Esophagus (tissue), 2 donors: ENCODE measurements around the gene TMEM44. TPM values are rescaled to one million over a fixed set of nuclear protein-coding genes. Genes with fewer than 3 reads are reported as not detected.
"Not testable (repeated sequence)": the region's sequence is repeated elsewhere in the genome, so short reads cannot be mapped to it uniquely, and the experiment has no call there.

ENCODE experiments used
- H3K27ac ChIP-seq, 2 donors: one replicate each; pipeline ENCODE4 v1.5.1; 2013; ENCODE audit warnings: low read depth in 2 of 2, mild to moderate bottlenecking in 2 of 2, inconsistent platforms in 1 of 2, low read length in 1 of 2, moderate library complexity in 1 of 2
- H3K27me3 ChIP-seq, 2 donors: one replicate each; pipeline ENCODE4 v1.6.1; 2013; ENCODE audit warnings: low read length in 2 of 2, control low read depth in 1 of 2, mild to moderate bottlenecking in 1 of 2; ENCODE audit not compliant: insufficient read depth in 2 of 2, control insufficient read depth in 1 of 2
- H3K36me3 ChIP-seq, 2 donors: one replicate each; pipeline ENCODE4 v1.6.1; 2013; ENCODE audit warnings: low read length in 1 of 2; ENCODE audit not compliant: control insufficient read depth in 2 of 2, insufficient read depth in 2 of 2
- H3K4me1 ChIP-seq, 2 donors: one replicate each; pipeline ENCODE4 v1.6.1; 2013; ENCODE audit warnings: low read length in 1 of 2; ENCODE audit not compliant: control insufficient read depth in 2 of 2, insufficient read depth in 2 of 2
- H3K4me3 ChIP-seq, 2 donors: one replicate each; pipeline ENCODE4 v1.5.1; 2013; ENCODE audit warnings: low read length in 2 of 2, mild to moderate bottlenecking in 2 of 2, low read depth in 1 of 2, moderate library complexity in 1 of 2
- H3K9me3 ChIP-seq, 2 donors: one replicate each; pipeline ENCODE4 v1.6.1; 2013; ENCODE audit warnings: mild to moderate bottlenecking in 2 of 2, low read depth in 1 of 2, low read length in 1 of 2, moderate library complexity in 1 of 2; ENCODE audit not compliant: control insufficient read depth in 2 of 2, insufficient read depth in 1 of 2
- WGBS, 2 donors: extraction: QIAGEN DNeasy Blood & Tissue Kit; methylation state at CpG; one replicate each; pipeline ENCODE4 v1.1.7; 2013; 5-methylcytosine and 5-hydroxymethylcytosine counted together
- polyA plus RNA-seq, 2 donors: library from polyadenylated mRNA; stranded (reverse); fragments of 200-250 nt; gene quantifications; one replicate each; pipeline ENCODE4 v1.2.3, GENCODE V29; 2013
- donor health status: healthy with polysubstance abuse.
- donor health status: Bipolar disorder and iron deficiency.

Gene TMEM44
- polyA plus RNA-seq, 2 donors = 7.3 TPM

GRCh38 chr3:194552327-194552949 lies 80.8 kb downstream of the TMEM44 start:
- no peak overlapping the region for H3K27ac ChIP-seq
- no peaks in the 10 kb centered on the region for H3K9me3 ChIP-seq
- H3K4me1 ChIP-seq = no peaks in the 10 kb centered on the region
- 91% methylated on average over 8 of the region's 8 CpGs for WGBS, 2 donors
- H3K36me3 ChIP-seq = no peaks in the 10 kb centered on the region
- no peaks in the 10 kb centered on the region for H3K27me3 ChIP-seq
- no peak overlapping the region for H3K4me3 ChIP-seq

DNA sequence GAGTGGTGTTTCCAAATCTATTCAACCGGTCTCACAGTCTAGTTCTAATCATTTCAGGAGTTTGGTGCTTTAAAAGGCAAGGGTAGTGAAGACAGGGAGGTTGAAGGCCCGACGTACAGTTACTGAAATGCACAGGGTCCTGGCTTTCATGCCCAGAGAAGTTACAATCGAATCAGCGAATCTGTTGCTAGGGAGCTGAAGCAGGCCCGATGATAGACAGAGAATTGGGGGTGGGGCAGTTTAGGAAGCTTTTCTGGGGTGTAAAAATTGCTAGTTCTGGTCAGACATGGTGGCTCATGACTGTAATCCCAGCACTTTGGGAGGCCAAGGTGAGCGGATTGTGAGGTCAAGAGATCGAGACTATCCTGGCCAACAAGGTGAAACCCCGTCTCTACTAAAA lies 83.4 kb downstream of the TMEM44 start:
- Histone ChIP-seq H3K9me3 (no peaks in the 10 kb centered on the region), H3K4me1 (no peaks in the 10 kb centered on the region), H3K4me3 (no peak overlapping the region), H3K27ac (no peak overlapping the region), H3K36me3 (no peaks in the 10 kb centered on the region), H3K27me3 (no peaks in the 10 kb centered on the region)
- 91 to 92% methylated on average over 9 of the region's 9 CpGs for WGBS, 2 donors

DNA sequence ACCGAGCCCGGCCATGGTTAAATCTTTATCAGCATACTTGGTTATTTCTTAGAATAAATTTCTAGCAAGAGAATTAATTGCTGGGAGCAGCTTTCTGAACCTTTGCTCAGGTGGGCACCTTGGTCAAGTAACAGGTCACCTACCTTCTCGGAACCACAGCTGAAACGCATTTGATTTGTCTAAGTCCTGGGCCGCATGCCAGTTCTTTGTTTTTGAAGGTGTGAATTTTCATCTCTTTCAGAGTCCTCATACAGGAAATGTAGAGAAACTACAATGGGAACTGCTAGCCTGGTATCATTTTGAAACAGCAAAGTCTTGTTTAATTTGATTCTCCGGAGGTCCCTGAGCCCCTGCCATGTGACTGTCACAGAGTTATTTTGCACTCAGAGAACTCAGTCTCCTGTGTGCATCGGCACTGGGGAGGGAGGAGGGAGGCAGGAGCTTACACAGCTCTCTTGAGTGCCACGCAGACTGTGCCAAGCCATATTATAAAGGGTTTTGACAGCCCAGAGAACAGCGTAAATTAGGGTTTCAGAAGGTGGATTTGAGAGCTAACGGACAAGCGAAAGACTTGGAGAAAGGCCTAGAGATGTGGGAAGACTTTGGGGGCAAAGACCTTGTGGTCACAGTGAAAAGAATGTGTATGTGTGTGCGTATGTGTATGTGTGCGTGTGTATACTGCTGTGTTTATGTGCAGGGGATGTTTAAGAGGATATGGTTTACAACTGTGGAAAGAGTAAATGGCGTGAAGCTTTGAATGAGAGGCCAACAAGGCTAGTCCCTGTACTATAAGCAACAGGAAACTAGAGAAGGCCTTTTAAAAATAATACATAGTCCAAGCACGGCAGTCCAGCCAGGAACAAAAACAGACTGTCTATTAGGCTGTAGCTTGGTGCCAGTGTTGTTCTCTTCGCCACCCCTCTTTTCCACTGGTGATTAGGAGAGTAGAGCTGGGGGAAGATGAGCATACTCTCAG lies 84.6 kb downstream of the TMEM44 start:
- no peaks in the 10 kb centered on the region for H3K4me1 ChIP-seq

GRCh38 chr3:194547042-194547441 lies 86.2 kb downstream of the TMEM44 start:
- no peak overlapping the region for H3K27ac ChIP-seq
- H3K9me3 ChIP-seq = no peaks in the 10 kb centered on the region
- no peaks in the 10 kb centered on the region for H3K36me3 ChIP-seq
- WGBS, 2 donors = 66 to 76% methylated on average over 3 of the region's 3 CpGs
- no peaks in the 10 kb centered on the region for H3K27me3 ChIP-seq
- H3K4me3 ChIP-seq = no peak overlapping the region
- no peaks in the 10 kb centered on the region for H3K4me1 ChIP-seq

More for the DNA sequence above, 84.6 kb downstream of the TMEM44 start:
- Histone ChIP-seq H3K36me3 (no peaks in the 10 kb centered on the region), H3K4me3 (no peak overlapping the region), H3K27me3 (no peaks in the 10 kb centered on the region), H3K9me3 (no peaks in the 10 kb centered on the region), H3K27ac (no peak overlapping the region)
- WGBS, 2 donors = 71% methylated on average over 16 of the region's 16 CpGs

DNA sequence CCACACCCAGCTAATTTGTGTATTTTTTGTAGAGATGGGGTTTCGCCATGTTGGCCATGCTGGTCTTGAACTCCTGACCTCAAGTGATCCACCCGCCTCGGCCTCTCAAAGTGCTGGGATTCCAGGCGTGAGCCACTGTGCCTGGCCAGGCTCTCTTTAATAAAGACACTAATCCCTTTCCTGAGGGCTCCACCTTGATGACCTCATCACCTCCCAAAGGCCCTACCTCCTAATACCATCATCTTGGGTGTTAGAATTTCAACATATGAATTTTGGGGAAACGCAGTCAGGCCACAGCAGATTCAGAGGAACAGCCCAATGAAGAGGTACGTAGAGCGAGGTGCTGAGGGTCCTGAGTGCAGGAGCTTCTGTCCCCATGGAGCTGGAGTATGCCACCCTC lies 87.7 kb downstream of the TMEM44 start:
- not testable (repeated sequence) for H3K27me3 ChIP-seq, H3K36me3 ChIP-seq, H3K9me3 ChIP-seq, H3K4me1 ChIP-seq, H3K27ac ChIP-seq, H3K4me3 ChIP-seq
- 81 to 91% methylated on average over 7 of the region's 7 CpGs for WGBS, 2 donors

DNA sequence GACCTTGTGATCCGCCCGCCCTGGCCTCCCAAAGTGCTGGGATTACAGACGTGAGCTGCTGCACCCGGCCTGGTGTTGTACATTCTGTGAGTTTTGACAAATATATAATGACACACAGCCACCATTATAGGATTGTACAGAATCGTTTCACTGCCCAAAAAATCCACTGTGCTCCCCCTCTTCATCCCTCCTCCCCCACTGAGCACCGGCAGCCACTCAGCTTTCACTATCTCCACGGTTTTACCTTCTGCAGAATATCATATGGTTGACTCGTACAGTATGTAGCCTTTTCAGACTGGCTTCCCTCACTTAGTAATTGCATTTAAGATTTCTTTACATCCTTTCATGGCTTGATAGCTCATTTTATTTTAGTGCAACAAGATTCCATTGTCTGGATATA lies 89.7 kb downstream of the TMEM44 start:
- H3K4me3 ChIP-seq = no peak overlapping the region
- H3K4me1 ChIP-seq = no peaks in the 10 kb centered on the region
- 77 to 79% methylated on average over 8 of the region's 8 CpGs for WGBS, 2 donors
- H3K27me3 ChIP-seq = no peaks in the 10 kb centered on the region
- H3K9me3 ChIP-seq = no peaks in the 10 kb centered on the region
- H3K27ac ChIP-seq = no peak overlapping the region
- no peaks in the 10 kb centered on the region for H3K36me3 ChIP-seq

GRCh38 chr3:194541483-194541882 lies 91.7 kb downstream of the TMEM44 start:
- H3K36me3 ChIP-seq = no peaks in the 10 kb centered on the region
- peaks cover 0 to 2% of the 10 kb centered on the region in 2 donors for H3K4me1 ChIP-seq
- no peak overlapping the region for H3K27ac ChIP-seq
- no peaks in the 10 kb centered on the region for H3K27me3 ChIP-seq
- no peaks in the 10 kb centered on the region for H3K9me3 ChIP-seq
- no peak overlapping the region for H3K4me3 ChIP-seq
- WGBS, 2 donors = 92% methylated on average over 8 of the region's 8 CpGs

DNA sequence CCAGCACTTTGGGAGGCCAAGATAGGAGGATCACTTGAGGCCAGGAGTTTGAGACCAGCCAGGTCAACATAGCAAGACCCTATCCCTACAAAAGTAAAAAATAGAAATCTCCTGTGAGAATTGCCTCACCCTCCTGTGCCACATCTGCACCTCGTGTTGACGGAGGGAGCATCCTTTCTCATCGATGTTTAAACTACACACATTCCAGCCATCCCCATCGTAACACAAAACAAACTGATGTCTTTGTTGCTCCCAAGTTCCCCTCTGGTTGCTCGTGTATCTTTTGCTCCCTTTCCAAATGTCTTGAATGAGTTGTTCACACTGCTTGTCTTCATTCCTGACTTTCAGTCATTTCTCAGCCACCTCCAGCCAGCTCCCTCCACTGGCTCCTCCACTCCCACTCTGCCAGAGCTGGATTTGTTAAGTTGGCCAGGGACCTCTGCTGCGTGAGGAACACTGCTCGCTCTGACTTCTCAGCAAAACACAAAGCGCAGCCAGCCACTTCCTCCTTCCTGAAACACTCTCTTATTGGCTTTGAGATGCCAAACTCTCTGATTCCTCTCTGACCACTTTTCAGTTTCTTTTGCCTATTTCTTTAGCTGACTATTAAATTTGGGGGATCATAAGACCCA lies 92.8 kb downstream of the TMEM44 start:
- Histone ChIP-seq H3K4me1 (peaks cover 0 to 2% of the 10 kb centered on the region in 2 donors), H3K4me3 (no peak overlapping the region), H3K27ac (no peak overlapping the region), H3K36me3 (no peaks in the 10 kb centered on the region), H3K9me3 (no peaks in the 10 kb centered on the region), H3K27me3 (no peaks in the 10 kb centered on the region)
- 66 to 70% methylated on average over 8 of the region's 8 CpGs for WGBS, 2 donors

- H3K36me3 ChIP-seq = no peaks in the 10 kb centered on the region
- H3K27ac ChIP-seq = no peak overlapping the region
- H3K9me3 ChIP-seq = no peaks in the 10 kb centered on the region
- H3K4me3 ChIP-seq = no peak overlapping the region
- peaks cover 0 to 2% of the 10 kb centered on the region in 2 donors for H3K4me1 ChIP-seq
- WGBS, 2 donors = 94 to 97% methylated on average over 3 of the region's 3 CpGs
- no peaks in the 10 kb centered on the region for H3K27me3 ChIP-seq
These were observed 93.7 kb downstream of the TMEM44 start for GRCh38 chr3:194539498-194539897.
